Kidney (tissue), 14 donors: ENCODE results near the gene SLC25A25. TPM values are rescaled to one million over a fixed set of nuclear protein-coding genes. Genes with fewer than 3 reads are reported as not detected.
A peak's percentile ranks its signal among the peaks of the same experiment; 100 is the strongest.
"Not testable (repeated sequence)": the region's sequence is repeated elsewhere in the genome, so short reads cannot be mapped to it uniquely, and the experiment has no call there.

ENCODE experiments used
- DNase-seq, 5 donors: peaks; one replicate each; pipeline ENCODE4 v3.0.0-alpha.2; 2013 to 2020
- FAIRE-seq: peaks from 2 replicates; lab custom pipeline; 2012; peaks lifted over from hg19 to GRCh38; lab: Jason Lieb, UNC
- H3K27ac ChIP-seq, 2 donors: one replicate each; pipeline ENCODE4 v1.7.0; 2013; ENCODE audit warnings: low read depth in 2 of 2, low read length in 2 of 2, inconsistent platforms in 1 of 2
- H3K27me3 ChIP-seq: one replicate; pipeline ENCODE4 v1.7.1; 2013; ENCODE audit warnings: low read length, inconsistent platforms; ENCODE audit not compliant: control insufficient read depth, insufficient read depth
- H3K36me3 ChIP-seq, 3 donors: one replicate each; pipeline versions ENCODE4 v1.7.0 to v1.7.1; 2013; ENCODE audit warnings: low read length in 3 of 3, control low read depth in 1 of 3, inconsistent platforms in 1 of 3; ENCODE audit not compliant: insufficient read depth in 3 of 3, control insufficient read depth in 2 of 3
- H3K4me1 ChIP-seq, 3 donors: one replicate each; pipeline versions ENCODE4 v1.7.0 to v1.7.1; 2013; ENCODE audit warnings: low read length in 3 of 3, inconsistent platforms in 1 of 3, low read depth in 1 of 3; ENCODE audit not compliant: control insufficient read depth in 2 of 3, insufficient read depth in 2 of 3
- H3K4me3 ChIP-seq, 3 donors: one replicate each; pipeline versions ENCODE4 v1.7.0 to v1.8.1; 2013; ENCODE audit warnings: low read length in 3 of 3, control low read depth in 1 of 3, inconsistent platforms in 1 of 3
- H3K9ac ChIP-seq, 3 donors: one replicate each; pipeline versions ENCODE4 v1.7.0 to v1.7.1; 2013; ENCODE audit warnings: low read length in 3 of 3, control low read depth in 1 of 3, inconsistent platforms in 1 of 3
- H3K9me3 ChIP-seq, 3 donors: one replicate each; pipeline versions ENCODE4 v1.7.0 to v1.7.1; 2013; ENCODE audit warnings: low read length in 3 of 3, control low read depth in 1 of 3, inconsistent platforms in 1 of 3; ENCODE audit not compliant: control insufficient read depth in 2 of 3, insufficient read depth in 1 of 3
- CTCF ChIP-seq: IDR thresholded peaks from 3 replicates; pipeline ENCODE4 v1.5.1; 2012; ENCODE audit warnings: mild to moderate bottlenecking, moderate library complexity, borderline replicate concordance; ENCODE audit not compliant: insufficient read depth; ENCODE audit errors: extremely low read depth
- intact Hi-C: fragments of 100-400 bp; cut with DNase I; formaldehyde crosslinking; loops from one replicate; pipeline ENCODE4 v1.11.1; 2022
- polyA plus RNA-seq: library from polyadenylated mRNA; stranded (reverse); fragments of 350-450 nt; fragmentation: Illumina TruSeq; extraction: RNeasy Lipid Tissue Mini Kit (QIAGEN cat#74804); gene quantifications from one replicate; pipeline ENCODE4 v1.2.3, GENCODE V29; 2014; ENCODE audit warnings: low read depth, low replicate concordance; ENCODE audit not compliant: insufficient read depth
- total RNA-seq: library from RNA; stranded (reverse); fragmentation: NEBNext Ultra II Directional; extraction: Animal tissue kit (Norgen Biotek cat#: 25700); gene quantifications from one replicate; pipeline ENCODE4 v1.2.1, GENCODE V29; 2021
- donor health status: control.
- donor health status: control.
- donor health status: control.
- donor health status: control.
- donor health status: control.
- donor health status: DM: yes; HTN: yes; CAD: no.
- donor health status: Normal renal cell carcinoma (clear cell type).

Gene SLC25A25
- total and polyA plus RNA-seq, 2 donors from 2014 or later: 20.4 to 24.9 TPM

GRCh38 chr9:128033609-128034008 lies 34.4 kb upstream of the SLC25A25 start:
- Histone ChIP-seq H3K27ac (no peak overlapping the region), H3K9me3 (no peaks in the 10 kb centered on the region), H3K27me3 (no peaks in the 10 kb centered on the region), H3K4me3 (no peak overlapping the region), H3K4me1 (no peaks in the 10 kb centered on the region), H3K9ac (no peak overlapping the region), H3K36me3 (no peaks in the 10 kb centered on the region)
- FAIRE-seq (no peak), DNase-seq (no peak)
- intact Hi-C loops: loop anchor here (2.0 kb wide), 1 partner anchor 91 kb away; no protein-coding TSS in a partner anchor
- TF ChIP-seq CTCF: no peak

GRCh38 chr9:128034821-128035652 lies 33.0 kb upstream of the SLC25A25 start:
- no peaks in the 10 kb centered on the region for H3K4me1 ChIP-seq
- no peaks in the 10 kb centered on the region for H3K9me3 ChIP-seq
- peak; percentile 95 for TF ChIP-seq CTCF
- no peaks in the 10 kb centered on the region for H3K36me3 ChIP-seq
- DNase-seq (peak; percentile 48 to 91 (median 81)), FAIRE-seq (no peak)
- H3K27me3 ChIP-seq: no peaks in the 10 kb centered on the region
- H3K27ac ChIP-seq: no peak overlapping the region
- intact Hi-C loops: loop anchor here (2.0 kb wide), 1 partner anchor 92 kb away; no protein-coding TSS in a partner anchor
- no peak overlapping the region for H3K4me3 ChIP-seq
- H3K9ac ChIP-seq: peak overlapping the region in 1 of 3 donors; percentile 15

- FAIRE-seq, intact Hi-C loops, DNase-seq: not testable (repeated sequence)
Measured at GRCh38 chr9:128036522-128036921, 31.5 kb upstream of the SLC25A25 start.

GRCh38 chr9:128040783-128041182 lies 27.2 kb upstream of the SLC25A25 start:
- H3K9ac ChIP-seq, H3K4me3 ChIP-seq, FAIRE-seq, DNase-seq, H3K9me3 ChIP-seq, intact Hi-C loops, H3K27ac ChIP-seq, H3K27me3 ChIP-seq, H3K36me3 ChIP-seq: not testable (repeated sequence)
- H3K4me1 ChIP-seq: peaks cover 0 to 11% (median 6%) of the 10 kb centered on the region in 3 donors

More at GRCh38 chr9:128036522-128036921, 31.5 kb upstream of the SLC25A25 start:
- not testable (repeated sequence) for H3K4me1 ChIP-seq, H3K9me3 ChIP-seq, H3K36me3 ChIP-seq, H3K27ac ChIP-seq, H3K4me3 ChIP-seq, H3K27me3 ChIP-seq, H3K9ac ChIP-seq
